Measurements from ENCODE around the gene ELN. TPM values are rescaled to one million over a fixed set of nuclear protein-coding genes. Genes with fewer than 3 reads are reported as not detected.

The ELN gene
- total and polyA plus RNA-seq, 2 of the 8 experiments (the other 6 are each of a cell fraction or from before 2014, with no cell fraction given): 5.1 to 5.6 TPM

DNA sequence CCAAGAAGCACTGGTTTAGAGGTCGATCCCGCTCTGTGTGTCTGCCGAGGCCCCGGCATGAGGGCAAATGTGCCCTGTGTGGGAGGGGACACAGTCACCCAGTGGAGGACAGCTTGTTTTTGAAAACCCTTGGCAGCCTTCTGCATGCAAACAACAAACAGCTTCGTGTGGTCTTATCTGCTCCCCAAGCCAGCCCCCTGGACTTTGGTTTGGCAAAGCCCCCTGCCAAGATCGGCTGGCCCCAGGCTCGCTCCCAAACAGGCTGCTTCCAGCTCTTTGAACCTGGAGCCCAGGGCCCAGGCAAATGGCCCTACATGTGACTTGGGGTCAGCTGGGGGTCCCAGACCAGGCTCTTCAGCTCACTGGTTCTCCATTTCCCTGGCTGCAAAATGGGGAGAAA lies 2.9 kb downstream of the ELN start:
- no peak overlapping the region for H2BK12ac ChIP-seq (ENCODE audit: low read depth, low read length)
- no peak overlapping the region for H3K27ac ChIP-seq (ENCODE audit: low read depth, low read length)
- H2BK5ac ChIP-seq (ENCODE audit: low read depth, low read length): no peak overlapping the region
- H3K9ac ChIP-seq (replicated peaks in 1 of 4; ENCODE audit: extremely low read depth in 1 of 4, low read depth in 3 of 4, low read length in 3 of 4): no peak overlapping the region
- no peak overlapping the region for H3K4me3 ChIP-seq (ENCODE audit: extremely low read depth in 1 of 4, insufficient read depth in 2 of 4, low read depth in 3 of 4, low read length in 4 of 4)
- no peak overlapping the region for H3K4me2 ChIP-seq (ENCODE audit: insufficient read depth in 1 of 2, low read depth in 2 of 2, low read length in 2 of 2)
- no peaks in the 10 kb centered on the region for H3K36me3 ChIP-seq (ENCODE audit: control insufficient read depth in 2 of 4, insufficient read depth in 4 of 4, low read length in 3 of 4)
- H3K79me2 ChIP-seq (ENCODE audit: control insufficient read depth in 1 of 2, insufficient read depth in 2 of 2, low read length in 2 of 2): no peaks in the 10 kb centered on the region
- H3K4ac ChIP-seq (replicated peaks; ENCODE audit: insufficient read length, low read depth, low read length): no peak overlapping the region
- H3K56ac ChIP-seq (replicated peaks; ENCODE audit: insufficient read length, low read depth, low read length): no peak overlapping the region
- H3K14ac ChIP-seq (ENCODE audit: insufficient read length): no peak overlapping the region
- H3K23me2 ChIP-seq (ENCODE audit: low read depth, low read length): no peaks in the 10 kb centered on the region; the same call in 1 of the 2 replicates
- H3K18ac ChIP-seq (ENCODE audit: extremely low read depth, low read length): no peak overlapping the region
- H2BK120ac ChIP-seq (replicated peaks; ENCODE audit: low read depth, low read length): no peak overlapping the region
- no peaks in the 10 kb centered on the region for H3K79me1 ChIP-seq (ENCODE audit: low read depth, low read length)
- peaks cover 0 to 9% (median 4%) of the 10 kb centered on the region in 4 experiments; a peak in 3 of 7 replicates for H3K27me3 ChIP-seq (replicated peaks in 1 of 4; ENCODE audit: control insufficient read depth in 3 of 4, extremely low read depth in 1 of 4, insufficient read depth in 3 of 4, low read length in 3 of 4)
- no peak overlapping the region for H4K5ac ChIP-seq (ENCODE audit: insufficient read length, low read depth, low read length)
- no peak overlapping the region; the same call in 1 of the 2 replicates for H4K8ac ChIP-seq (ENCODE audit: extremely low read depth, insufficient read depth, low read length)
- FAIRE-seq (no peak), DNase-seq (ENCODE audit: low read depth in 1 of 2, low spot score in 2 of 2) (no peak)
- no peak overlapping the region for H4K91ac ChIP-seq (replicated peaks; ENCODE audit: insufficient read length, low read length)
- no peak overlapping the region for H2AFZ ChIP-seq (ENCODE audit: low read length)
- peaks cover 0 to 31% (median 18%) of the 10 kb centered on the region in 4 experiments; a peak in 6 of 7 replicates for H3K4me1 ChIP-seq (replicated peaks in 1 of 4; ENCODE audit: control insufficient read depth in 3 of 4, insufficient read depth in 4 of 4, low read length in 3 of 4)
- WGBS, 2 experiments (ENCODE audit: extremely low coverage in 1 of 2, insufficient coverage in 1 of 2, insufficient read length in 1 of 2, insufficient replicate concordance in 2 of 2, low coverage in 1 of 2, low lambda C conversion rate in 2 of 2, missing lambda C conversion rate in 1 of 2): 84% methylated on average over 7 of the region's 7 CpGs; no CpG with 5 or more reads in 1 of the 2 experiments
- H2BK15ac ChIP-seq (ENCODE audit: low read length): peak overlapping the region; percentile 29; the same call in 1 of the 2 replicates
- no peaks in the 10 kb centered on the region for H3K9me3 ChIP-seq (ENCODE audit: insufficient read depth in 2 of 2, low read depth in 1 of 2, low read length in 1 of 2)
- H4K20me1 ChIP-seq (replicated peaks in 1 of 2; ENCODE audit: control insufficient read depth in 1 of 2, insufficient read depth in 2 of 2, low read length in 2 of 2): no peaks in the 10 kb centered on the region
- ChIA-PET POLR2A (ENCODE audit: partially characterized antibody) (interaction anchor here (0.5 kb wide), 1 partner anchor 398 kb away, joined by 3 read pairs; no protein-coding TSS in a partner anchor), CTCF (ENCODE audit: partially characterized antibody) (interaction anchor here (0.6 to 10.9 kb wide), 6 partner anchors 8 to 176 kb away, joined by 3 to 145 read pairs (median 4); no protein-coding TSS in a partner anchor)
- H2AK5ac ChIP-seq (ENCODE audit: low read depth, low read length): no peak overlapping the region
- H2BK20ac ChIP-seq (ENCODE audit: low read length): no peak overlapping the region
- H3K23ac ChIP-seq (ENCODE audit: insufficient read length): no peak overlapping the region
- TF ChIP-seq BACH1 (IDR thresholded peaks at IDR 0.05; ENCODE audit: low read length) (no peak), JUN (IDR thresholded peaks at IDR 0.05; ENCODE audit: low read depth, low read length) (no peak), CREB1 (IDR thresholded peaks at IDR 0.05) (no peak), KDM1A (IDR thresholded peaks at IDR 0.05; ENCODE audit: borderline replicate concordance, low read length) (no peak), ASH2L (IDR thresholded peaks at IDR 0.05; ENCODE audit: low read length) (no peak)
- TF ChIP-seq, protein P1, sequence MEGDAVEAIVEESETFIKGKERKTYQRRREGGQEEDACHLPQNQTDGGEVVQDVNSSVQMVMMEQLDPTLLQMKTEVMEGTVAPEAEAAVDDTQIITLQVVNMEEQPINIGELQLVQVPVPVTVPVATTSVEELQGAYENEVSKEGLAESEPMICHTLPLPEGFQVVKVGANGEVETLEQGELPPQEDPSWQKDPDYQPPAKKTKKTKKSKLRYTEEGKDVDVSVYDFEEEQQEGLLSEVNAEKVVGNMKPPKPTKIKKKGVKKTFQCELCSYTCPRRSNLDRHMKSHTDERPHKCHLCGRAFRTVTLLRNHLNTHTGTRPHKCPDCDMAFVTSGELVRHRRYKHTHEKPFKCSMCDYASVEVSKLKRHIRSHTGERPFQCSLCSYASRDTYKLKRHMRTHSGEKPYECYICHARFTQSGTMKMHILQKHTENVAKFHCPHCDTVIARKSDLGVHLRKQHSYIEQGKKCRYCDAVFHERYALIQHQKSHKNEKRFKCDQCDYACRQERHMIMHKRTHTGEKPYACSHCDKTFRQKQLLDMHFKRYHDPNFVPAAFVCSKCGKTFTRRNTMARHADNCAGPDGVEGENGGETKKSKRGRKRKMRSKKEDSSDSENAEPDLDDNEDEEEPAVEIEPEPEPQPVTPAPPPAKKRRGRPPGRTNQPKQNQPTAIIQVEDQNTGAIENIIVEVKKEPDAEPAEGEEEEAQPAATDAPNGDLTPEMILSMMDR (IDR thresholded peaks at IDR 0.05; ENCODE audit: control extremely low read depth in 1 of 3, insufficient read depth in 1 of 3, low read depth in 1 of 3, low read length in 3 of 3): no peak
